HG03135 (cell line): ENCODE data around the gene NEDD8.
A peak's percentile ranks its signal among the peaks of the same experiment; 100 is the strongest.
"Not testable (repeated sequence)": the region's sequence is repeated elsewhere in the genome, so short reads cannot be mapped to it uniquely, and the experiment has no call there.

Experiments
- ATAC-seq: cut with Tn5 transposase; IDR thresholded peaks from one replicate; pipeline ENCODE4 v1.9.1; 2021; ENCODE audit warnings: mild to moderate bottlenecking, moderate library complexity; ENCODE audit not compliant: unreplicated experiment

Gene NEDD8

GRCh38 chr14:24249230-24250021 lies 17.3 kb upstream of the NEDD8 start:
- ATAC-seq: no peak

GRCh38 chr14:24247422-24247821 lies 15.3 kb upstream of the NEDD8 start:
- ATAC-seq: no peak

GRCh38 chr14:24246765-24247212 lies 14.6 kb upstream of the NEDD8 start:
- ATAC-seq: no peak

DNA sequence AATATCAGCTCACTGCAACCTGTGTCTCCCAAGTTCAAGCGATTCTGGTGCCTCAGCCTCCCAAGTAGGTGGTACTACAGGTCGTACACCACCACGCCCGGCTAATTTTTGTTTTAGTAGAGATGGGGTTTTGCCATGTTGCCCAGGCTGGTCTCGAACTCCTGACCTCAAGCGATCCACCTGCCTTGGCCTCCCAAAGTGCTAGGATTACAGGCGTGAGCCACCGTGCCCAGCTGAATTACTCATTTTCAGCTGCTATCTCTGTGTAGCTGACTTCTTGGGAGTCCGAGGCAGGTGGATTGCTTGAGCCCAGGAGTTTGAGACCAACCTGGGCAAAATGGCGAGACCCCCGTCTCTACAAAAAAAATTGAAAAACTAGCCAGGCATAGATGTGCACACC lies 13.2 kb upstream of the NEDD8 start:
- ATAC-seq: not testable (repeated sequence)

- no peak for ATAC-seq
Observed at GRCh38 chr14:24243336-24243836, 11.2 kb upstream of the NEDD8 start.

GRCh38 chr14:24241829-24242443 lies 9.8 kb upstream of the NEDD8 start:
- ATAC-seq: peak; percentile 77

- no peak for ATAC-seq
Observed at GRCh38 chr14:24240110-24240918, 8.1 kb upstream of the NEDD8 start.

GRCh38 chr14:24238527-24239037 lies 6.4 kb upstream of the NEDD8 start:
- ATAC-seq: no peak

GRCh38 chr14:24238123-24238522 lies 6.0 kb upstream of the NEDD8 start:
- no peak for ATAC-seq

GRCh38 chr14:24237463-24237955 lies 5.3 kb upstream of the NEDD8 start:
- ATAC-seq: no peak

GRCh38 chr14:24236689-24237462 lies 4.7 kb upstream of the NEDD8 start:
- no peak for ATAC-seq

DNA sequence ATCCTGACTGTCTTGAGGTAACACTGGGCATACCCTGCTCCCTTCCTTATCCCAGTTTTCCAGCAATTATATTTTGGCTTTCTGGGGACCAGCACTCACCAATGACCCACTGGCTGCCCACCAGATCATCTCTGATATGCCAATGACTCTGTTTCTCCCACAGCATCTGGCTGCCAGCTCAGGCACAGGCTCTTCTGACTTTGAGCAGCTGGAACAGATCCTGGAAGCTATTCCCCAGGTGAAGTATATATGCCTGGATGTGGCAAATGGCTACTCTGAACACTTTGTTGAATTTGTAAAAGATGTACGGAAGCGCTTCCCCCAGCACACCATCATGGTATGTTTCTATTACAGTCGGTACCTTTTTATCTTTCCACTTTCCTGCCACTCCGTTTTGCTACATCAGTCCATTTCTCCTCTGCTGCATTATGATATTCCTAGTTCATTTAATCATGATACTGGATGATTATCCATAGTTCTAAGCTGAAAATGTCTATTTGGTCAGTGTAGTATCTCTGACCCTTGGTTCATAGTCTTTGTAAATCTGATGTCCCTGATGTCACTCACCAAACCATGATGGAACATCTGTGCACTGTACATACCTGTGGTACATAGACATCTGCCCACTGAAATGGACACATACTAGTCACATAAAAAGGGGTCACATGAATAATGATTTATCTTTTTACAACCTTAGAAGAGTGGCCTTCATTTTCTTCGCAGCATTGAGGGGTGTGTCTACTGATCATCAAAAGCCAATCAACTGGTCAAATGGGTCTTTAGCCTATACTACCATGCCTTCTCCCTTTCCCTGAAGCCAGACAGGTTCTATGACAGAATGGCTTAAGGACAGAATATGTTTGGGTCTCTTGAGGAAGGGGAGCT lies 3.9 kb upstream of the NEDD8 start:
- no peak for ATAC-seq

- no peak for ATAC-seq
Observed at GRCh38 chr14:24234095-24235005, 2.2 kb upstream of the NEDD8 start.

GRCh38 chr14:24233538-24233866 lies 1.3 kb upstream of the NEDD8 start:
- ATAC-seq: no peak

DNA sequence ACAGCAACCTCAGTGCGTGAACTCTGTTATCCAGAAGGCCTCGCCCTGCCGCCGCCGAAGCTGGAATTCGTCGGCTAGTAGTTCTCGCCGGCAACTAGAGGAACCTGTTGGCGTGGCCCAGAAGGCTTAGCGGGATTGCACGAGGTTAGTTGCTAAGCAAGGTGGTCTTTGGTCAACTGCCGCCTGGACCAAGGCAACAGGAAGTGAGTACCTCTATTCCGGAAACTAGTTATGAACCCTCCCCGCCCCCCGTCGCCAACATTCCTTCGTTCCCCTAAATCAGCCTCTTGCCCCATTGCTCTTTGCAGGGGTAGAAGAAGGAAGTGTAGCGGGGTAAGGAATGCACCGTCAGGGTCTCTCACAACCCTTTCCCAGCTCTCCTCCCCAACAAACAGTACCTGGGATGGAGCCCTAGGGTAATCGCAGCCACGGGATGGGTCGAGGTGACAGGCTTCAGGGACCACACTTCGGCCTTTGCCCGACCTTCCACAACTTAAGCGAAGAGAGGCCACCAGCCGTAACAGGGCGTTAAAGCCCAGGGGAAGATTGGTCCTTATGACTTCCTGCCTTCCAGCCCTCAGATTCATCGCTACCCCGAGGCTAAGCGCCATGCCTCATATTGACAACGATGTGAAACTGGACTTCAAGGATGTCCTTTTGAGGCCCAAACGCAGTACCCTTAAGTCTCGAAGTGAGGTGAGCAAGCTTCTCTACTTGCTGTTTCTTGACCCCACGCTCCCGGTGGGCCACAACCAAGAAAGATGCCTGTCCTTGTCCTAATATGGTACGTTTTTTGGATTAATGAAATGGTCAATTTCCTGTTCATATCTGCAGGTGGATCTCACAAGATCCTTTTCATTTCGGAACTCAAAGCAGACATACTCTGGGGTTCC lies 724 bp upstream of the NEDD8 start, which contains the start of gene GMPR2:
Gene GMPR2, plus strand, starts transcription at position 285 of the 893 bp plus-strand sequence. Its CDS starts 325 bp downstream, at position 610.
- peak; percentile 41 for ATAC-seq

- peak; percentile 39 for ATAC-seq
Observed at GRCh38 chr14:24231263-24232120, 675 bp downstream of the NEDD8 start.
